GM23248 (cell line): Measurements from ENCODE around the gene ELFN1.

Source experiments
- EZH2 ChIP-seq: fragments of 200-600 bp; sonication (generic); IDR thresholded peaks from 2 replicates; pipeline ENCODE4 v1.6.1; 2018; ENCODE audit warnings: antibody characterized with exemption, mild to moderate bottlenecking; ENCODE audit not compliant: insufficient read depth, poor library complexity, severe bottlenecking
- EZH2phosphoT487 ChIP-seq: fragments of 200-600 bp; sonication (generic); IDR thresholded peaks from 2 replicates; pipeline ENCODE4 v1.6.1; 2018; ENCODE audit warnings: antibody characterized with exemption, moderate library complexity, mild to moderate bottlenecking, low read depth; ENCODE audit not compliant: insufficient read depth

DNA sequence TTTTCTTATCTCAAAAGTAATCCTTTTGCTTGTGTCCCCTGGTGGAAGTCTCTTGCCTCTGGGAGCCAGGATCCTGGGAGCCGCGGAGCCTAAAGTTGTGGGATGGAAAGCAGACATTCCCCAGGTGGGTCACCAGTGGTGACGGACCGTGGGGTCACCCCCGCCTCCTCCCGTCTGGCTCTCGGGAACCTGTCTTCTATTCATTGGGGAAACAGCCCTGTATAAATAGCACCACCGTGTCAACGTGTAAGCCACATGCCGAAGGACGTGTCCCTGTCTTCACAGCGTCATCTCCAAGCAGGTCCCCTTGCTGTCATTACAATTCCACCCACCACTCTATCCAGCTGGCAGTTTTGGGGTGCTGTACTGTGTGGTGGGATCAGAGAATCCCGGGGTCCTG, 87.5 kb downstream of the ELFN1 start:
- TF ChIP-seq EZH2 (no peak), EZH2phosphoT487 (no peak)
